GM10266 (cell line): ENCODE measurements around the gene NKX3-2.
A peak's percentile ranks its signal among the peaks of the same experiment; 100 is the strongest.

Source experiments
- DNase-seq: peaks from one replicate; pipeline ENCODE4 v3.0.0; 2012; ENCODE audit errors: extremely low spot score
- TF ChIP-seq, protein P1 (sequence below): IDR thresholded peaks from 2 replicates; pipeline ENCODE4 v1.5.1; 2012; ENCODE audit warnings: mild to moderate bottlenecking, low read depth; ENCODE audit not compliant: control insufficient read depth, insufficient read depth; ENCODE audit errors: missing control alignments

NKX3-2 gene

DNA sequence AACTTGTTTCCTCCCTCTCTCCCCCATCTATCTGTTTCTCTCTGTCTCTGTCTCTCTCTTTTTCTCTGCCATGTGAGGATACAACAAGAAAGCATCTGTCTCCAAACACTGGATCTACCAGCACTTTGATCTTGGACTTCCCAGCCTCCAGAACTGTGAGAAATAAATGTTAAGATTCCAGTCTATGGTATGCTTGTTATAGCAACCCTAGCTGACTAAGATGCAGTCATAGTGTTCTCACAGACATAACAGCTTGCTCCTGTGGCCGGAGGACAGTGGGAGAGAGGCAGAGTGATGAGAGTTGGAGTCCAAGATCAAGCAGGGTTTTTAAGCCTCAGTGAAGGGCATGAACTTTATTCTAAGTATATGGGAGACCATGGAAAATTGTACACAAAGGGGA lies 8.8 kb upstream of the NKX3-2 start:
- TF ChIP-seq, protein P1, sequence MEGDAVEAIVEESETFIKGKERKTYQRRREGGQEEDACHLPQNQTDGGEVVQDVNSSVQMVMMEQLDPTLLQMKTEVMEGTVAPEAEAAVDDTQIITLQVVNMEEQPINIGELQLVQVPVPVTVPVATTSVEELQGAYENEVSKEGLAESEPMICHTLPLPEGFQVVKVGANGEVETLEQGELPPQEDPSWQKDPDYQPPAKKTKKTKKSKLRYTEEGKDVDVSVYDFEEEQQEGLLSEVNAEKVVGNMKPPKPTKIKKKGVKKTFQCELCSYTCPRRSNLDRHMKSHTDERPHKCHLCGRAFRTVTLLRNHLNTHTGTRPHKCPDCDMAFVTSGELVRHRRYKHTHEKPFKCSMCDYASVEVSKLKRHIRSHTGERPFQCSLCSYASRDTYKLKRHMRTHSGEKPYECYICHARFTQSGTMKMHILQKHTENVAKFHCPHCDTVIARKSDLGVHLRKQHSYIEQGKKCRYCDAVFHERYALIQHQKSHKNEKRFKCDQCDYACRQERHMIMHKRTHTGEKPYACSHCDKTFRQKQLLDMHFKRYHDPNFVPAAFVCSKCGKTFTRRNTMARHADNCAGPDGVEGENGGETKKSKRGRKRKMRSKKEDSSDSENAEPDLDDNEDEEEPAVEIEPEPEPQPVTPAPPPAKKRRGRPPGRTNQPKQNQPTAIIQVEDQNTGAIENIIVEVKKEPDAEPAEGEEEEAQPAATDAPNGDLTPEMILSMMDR: no peak

DNA sequence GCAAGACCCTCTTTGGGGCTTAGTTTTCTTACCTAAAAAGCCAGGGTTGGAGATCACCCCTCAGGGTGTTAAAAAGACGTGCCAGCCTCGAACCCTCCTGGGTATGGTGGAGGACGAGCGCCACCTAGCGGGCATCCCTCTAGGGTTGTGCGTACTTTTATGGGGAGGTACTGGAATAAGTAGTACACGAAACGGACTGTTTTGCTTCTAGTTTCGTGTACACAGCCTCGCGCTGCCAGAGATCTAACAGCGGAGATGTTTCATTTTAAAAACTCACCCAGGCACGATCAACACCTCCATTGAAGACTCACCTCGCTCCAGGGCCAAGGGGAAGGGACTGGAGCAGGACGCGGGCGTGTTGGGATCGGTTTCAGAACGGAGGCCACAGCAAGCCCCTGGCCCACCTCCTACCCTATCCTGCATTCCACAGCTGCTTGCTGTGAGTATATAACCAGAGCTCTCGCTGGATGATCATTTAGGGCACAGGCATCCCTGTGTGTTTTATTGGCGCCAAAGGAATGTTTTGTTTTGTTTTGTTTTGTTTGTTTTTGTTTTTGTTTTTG lies 4.8 kb upstream of the NKX3-2 start:
- TF ChIP-seq, protein P1: peak; percentile 91
- peak; percentile 89 for DNase-seq

More for the DNA sequence above, 8.8 kb upstream of the NKX3-2 start:
- DNase-seq: no peak

DNA sequence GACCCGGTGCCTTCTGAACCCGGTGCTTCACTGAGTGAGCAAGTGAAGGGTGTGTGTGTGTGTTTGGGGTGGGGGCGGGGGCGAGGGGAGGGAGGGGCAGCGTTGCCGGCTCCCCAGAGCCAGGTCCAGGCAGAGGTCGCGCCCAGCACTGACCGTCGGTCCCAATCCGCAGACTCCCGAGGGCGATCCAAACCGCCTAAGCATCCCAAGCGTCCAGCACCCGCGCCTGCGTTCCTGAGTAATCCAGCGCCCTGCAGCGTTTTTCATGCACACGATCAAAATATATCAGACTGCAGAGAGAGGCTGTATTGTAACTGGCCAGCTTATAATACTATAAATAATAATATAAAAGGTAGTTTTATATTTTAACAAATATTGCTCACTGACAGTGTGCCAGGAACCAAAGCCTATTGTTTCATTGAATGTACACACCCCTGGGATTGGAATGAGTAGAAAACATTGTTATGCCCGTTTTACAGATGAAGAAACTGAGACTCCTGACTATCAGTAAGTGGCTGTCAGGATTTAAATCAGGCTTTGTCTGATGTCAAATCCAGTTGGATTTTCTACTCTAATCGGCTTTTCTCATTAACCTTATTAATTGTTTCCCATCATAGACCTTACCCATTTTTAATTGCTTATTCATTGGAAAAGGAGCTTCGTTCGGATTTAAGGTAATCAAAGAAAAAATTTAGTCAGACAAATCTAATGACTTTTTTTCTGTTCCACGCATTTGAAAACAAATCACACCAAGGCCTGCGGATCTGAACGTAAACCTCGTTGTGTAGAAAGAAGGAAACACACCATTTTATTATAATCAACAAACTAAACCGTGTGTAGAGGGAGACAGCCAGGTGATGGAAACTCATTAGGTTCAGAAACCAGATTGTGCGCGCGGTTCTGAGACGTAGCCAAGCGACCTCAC lies 4.0 kb upstream of the NKX3-2 start:
- TF ChIP-seq, protein P1: no peak
- peak; percentile 26 for DNase-seq

DNA sequence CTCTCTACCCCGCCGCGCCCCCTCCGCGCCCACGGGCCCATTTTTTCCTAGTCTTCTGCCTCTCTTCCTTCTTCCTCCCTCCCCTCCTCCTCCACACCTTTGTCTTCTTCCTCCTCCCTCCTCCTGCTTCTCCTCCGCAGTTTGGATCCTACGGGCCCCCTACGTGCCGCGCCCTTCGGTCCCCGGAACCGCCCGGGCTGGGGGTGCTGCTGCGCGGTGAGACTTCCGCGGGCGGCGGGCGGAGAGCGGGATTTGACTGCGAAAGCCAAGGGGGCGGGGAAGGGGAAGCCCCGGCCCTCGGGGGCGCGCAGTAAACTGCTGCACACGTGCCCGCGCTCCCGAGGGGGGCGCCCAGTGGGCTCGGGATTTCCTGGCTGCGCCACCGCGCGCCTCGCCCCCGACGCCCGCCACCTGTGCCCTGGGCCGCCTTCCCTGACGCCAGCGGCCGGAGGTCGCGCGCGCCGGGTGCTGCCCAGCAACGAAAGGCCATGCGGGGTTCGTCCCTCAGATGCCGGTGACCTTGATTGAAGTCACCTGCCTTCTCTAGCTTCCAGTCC lies 3.3 kb upstream of the NKX3-2 start:
- DNase-seq: peak; percentile 72
- TF ChIP-seq, protein P1: no peak

DNA sequence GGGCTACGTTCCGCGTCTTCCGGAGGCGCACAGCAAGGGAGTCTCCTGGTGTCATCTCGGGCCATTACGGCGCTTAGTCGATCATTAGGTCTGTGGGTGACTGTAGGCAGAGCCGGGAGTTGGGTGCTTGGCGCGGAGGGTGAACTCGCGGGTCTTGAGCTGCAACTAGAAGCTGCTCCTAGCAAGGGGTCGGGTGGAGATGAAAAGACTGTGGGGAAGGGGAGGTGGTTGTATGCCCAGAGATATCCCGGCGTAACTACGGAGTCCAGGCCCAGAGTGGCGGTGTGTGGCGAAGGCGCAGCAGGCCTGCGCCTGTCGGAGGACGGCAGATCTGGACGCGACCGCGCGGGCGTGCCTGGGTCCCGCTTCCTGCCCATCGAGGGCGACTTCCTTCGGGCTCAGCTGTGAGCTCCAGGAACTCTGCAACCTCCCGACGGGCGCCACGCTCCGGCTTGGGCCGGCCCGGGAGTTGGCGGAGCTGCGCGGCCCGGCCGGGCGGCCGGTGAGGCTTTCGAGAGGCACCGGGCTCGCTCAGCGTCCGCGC lies 2.7 kb upstream of the NKX3-2 start:
- peak; percentile 43 for DNase-seq
- TF ChIP-seq, protein P1: no peak

DNA sequence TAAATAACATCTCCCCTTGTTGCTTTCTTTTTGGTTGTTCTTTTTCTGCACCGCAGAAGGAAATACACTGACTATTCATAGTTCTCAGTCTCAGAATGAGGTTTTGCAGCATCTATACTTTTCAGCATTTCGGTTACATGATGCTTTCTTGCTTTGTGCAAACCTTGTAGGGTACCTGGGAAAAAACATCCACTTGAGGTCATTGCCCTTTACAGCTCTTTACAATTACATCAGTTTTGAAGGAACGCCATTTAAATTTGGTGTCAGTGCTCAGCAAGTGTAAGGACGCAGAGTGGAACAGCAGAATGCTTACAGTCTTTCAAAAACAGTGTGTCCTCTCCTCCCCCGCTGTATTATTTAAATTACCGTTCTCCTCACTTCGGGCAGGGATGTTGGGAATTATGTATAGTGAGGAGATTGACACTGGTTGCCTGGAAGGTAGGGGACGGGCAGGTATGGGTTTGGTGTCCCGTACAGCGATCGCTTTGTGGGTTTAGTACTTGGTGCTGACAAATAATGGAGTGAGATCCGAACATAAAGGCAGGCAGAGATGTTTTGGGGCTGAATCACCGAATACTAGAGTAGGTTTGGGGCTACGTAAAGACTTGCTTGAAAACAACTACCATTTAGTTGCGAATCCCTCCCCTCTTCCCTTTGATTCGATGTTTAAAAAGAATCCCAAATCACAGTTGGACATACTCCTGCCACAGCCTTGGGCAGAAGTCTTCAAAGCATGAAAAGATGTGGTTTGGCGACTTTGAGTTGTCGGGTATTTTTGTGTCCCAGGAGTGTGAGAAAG lies 2.0 kb upstream of the NKX3-2 start:
- TF ChIP-seq, protein P1: no peak
- peak; percentile 23 for DNase-seq
